TTC549 (cell line): ENCODE results near the gene IFTAP.
A peak's percentile ranks its signal among the peaks of the same experiment; 100 is the strongest.
"Not testable (repeated sequence)": the region's sequence is repeated elsewhere in the genome, so short reads cannot be mapped to it uniquely, and the experiment has no call there.

Experiments
- FAIRE-seq: peaks from 2 replicates; lab custom pipeline; 2012; peaks lifted over from hg19 to GRCh38; lab: Jason Lieb, UNC

IFTAP gene, protein sequence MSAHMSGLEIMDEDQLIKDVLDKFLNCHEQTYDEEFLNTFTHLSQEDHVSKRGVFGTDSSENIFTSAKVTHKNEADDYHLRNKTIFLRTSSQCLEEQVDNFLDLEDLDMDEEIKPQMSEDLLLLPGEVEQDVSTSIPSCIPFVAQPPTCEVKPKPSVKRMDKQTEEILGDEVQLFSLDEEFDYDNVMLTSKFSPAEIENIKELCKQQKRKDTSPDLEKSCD

DNA sequence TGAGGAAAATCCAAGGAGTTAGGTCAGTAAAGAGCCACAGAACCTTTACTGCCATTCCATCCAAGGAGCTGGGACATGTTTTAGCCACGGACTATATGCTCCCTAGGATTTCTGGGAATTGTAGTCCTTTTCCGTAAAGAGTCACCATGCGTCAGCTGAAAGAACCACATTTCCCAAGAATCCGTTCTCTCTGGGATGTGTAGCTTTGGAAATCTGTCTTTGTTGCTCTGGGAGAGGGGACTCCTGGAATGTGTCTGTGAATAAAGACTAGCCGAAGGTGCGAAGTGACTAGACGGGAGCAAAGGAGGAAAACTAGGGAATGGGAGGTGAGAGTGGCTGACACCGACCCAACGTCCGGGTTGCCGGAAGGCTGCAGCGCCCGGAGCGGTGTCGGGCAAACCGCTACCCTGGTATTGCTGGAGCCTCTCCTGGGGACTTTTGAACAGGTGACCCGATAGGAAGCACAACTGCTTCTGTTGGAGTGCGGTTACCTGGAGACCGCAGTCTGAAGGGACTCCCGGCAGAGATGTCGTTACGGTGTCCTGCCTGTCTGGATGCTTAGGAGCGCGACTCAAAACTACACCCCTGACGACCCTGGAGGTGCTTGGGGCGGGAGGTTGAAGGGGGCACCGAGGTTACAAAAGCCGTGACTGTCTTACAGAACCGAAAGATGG is at the start of gene IFTAP:
Gene IFTAP (plus strand): TSS at position 187 of the 674 bp plus-strand sequence. CDS start 15,602 bp downstream, outside the sequence.
- FAIRE-seq: peak; percentile 80

DNA sequence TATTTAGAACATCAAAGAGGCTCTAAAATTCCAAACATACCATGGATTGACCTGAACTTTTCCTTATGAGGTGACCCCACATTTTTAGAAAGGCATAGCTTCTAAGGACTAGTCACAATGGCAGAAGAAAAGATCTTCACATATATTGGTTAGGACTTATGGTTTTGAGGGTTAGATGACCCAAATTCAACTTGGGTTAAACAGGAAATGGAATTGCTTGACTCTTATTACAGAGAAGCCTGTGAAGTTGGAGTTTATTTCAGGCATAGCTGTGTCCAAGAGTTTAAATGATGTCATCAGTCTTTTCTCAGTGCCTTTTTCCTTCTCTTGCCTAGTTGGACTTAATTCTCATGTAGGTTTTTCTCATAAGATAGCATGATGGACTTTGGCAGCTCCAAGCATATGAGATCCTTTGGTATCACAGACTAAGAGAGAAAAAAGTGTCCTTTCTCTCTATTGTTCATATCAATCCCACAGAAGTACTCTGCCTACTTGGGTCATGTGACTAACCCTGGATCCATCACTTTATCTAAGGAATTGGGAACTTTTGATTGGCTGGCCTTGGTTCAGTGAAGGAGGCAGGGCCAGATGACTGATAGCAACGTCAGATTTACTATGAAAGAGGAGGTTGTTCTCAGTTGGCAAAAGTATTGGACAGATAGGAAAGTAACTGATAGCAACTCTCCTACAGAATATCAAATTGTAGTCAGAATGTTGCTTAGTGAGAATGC is 43.8 kb upstream of the IFTAP start:
- FAIRE-seq: no peak

GRCh38 chr11:36557390-36557789 is 36.9 kb upstream of the IFTAP start:
- FAIRE-seq: not testable (repeated sequence)

DNA sequence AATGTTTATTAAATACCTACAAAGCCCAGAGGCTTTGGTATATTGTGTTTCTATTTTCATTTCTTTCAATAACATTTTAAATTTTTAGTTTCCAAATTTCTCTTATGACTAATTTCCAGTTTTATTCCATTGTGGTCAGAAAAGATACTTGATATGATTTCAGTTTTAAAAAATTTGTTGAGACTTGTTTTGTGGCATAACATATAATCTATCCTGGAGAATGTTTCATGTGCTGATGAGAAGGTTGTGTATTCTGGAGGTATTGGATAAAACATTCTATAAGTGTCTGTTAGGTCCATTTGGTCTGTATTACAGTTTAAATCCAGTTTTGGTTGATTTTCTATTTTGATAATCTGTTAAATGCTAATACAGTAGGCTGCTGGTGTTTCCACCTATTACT is 36.3 kb upstream of the IFTAP start:
- FAIRE-seq: no peak

GRCh38 chr11:36558571-36559413 is 35.5 kb upstream of the IFTAP start:
- FAIRE-seq: no peak

- FAIRE-seq: peak; percentile 60
Measured at GRCh38 chr11:36564376-36565030, 29.8 kb upstream of the IFTAP start.

DNA sequence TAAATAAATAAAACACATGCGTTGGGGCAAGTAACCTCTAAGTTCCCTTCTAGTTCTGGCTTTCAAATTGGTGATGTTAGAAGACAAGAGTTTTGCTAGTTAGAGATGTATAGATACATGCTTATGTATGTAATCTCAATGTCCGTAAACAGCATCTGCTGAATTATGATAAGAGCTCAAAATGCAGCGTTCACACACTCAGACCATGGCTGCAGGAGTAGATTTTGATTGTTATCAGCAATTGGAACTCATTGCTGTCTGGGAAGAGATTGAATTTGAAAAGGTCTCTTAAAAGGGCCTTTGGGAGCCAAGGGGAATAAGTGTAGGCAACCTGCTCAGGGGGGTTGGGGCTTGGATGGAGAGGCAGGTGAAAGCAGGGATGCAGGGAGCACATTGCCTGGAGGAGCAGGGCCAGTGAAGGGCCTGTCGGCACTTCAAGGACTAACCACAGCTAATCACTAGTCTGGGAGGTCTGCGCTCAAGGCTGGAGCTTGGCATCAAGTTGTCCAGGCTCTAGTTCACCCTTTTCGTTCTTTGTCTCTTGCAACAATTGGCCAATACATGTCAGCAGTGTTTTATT is 29.2 kb upstream of the IFTAP start:
- no peak for FAIRE-seq

DNA sequence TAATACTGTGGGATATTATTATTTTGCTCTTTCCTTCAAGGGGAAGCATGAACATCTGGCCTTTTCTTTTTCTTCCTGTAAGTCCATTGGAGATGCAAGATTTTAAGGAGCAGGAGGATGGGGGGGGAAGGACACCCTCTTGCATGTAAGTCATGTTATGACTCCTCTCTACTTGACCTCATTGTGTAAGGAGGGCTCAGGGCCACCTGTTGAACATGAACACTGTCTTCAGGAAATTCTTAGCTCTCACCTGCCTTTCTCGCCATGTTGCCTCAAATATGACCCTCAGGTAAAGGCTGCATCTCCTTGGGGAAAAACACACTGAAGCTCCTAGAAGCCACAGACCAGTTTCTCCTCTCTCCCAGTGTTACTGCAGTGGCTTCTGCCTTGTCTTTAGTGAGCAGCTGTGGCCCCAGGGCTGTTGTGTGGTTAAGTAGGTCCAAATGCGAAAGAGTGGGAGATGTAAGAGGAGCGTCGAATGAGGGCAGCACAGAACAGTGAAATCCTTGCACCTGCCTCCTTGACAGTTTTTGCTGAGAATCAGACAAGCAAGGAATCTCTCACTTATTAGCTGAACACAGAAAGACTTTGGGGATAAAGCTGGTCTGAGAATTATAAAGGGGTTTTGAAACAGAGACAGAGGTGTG is 27.8 kb upstream of the IFTAP start:
- no peak for FAIRE-seq

DNA sequence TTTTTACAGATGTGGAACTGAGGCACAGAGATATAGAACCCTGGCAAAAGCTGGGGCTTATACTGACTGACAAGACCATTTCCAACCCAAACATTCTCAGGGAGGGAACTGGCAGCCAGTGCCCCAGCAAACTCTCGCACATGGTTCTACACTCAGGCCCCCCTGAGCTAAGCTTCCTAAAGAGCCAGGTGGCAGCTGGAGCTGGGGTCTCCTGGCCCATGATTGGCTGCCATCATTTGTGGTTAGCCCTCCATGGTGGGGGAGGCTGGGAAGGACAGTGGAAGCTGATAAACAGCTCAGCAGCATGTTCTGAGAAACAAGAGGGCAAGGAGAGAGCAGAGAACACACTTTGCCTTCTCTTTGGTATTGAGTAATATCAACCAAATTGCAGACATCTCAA is 26.6 kb upstream of the IFTAP start, which contains the start of gene RAG1:
Gene RAG1 (plus strand): TSS at position 314 of the 400 bp plus-strand sequence. CDS start 5,298 bp downstream, outside the sequence.
- FAIRE-seq: no peak

GRCh38 chr11:36569095-36569494 is 25.2 kb upstream of the IFTAP start:
- no peak for FAIRE-seq

DNA sequence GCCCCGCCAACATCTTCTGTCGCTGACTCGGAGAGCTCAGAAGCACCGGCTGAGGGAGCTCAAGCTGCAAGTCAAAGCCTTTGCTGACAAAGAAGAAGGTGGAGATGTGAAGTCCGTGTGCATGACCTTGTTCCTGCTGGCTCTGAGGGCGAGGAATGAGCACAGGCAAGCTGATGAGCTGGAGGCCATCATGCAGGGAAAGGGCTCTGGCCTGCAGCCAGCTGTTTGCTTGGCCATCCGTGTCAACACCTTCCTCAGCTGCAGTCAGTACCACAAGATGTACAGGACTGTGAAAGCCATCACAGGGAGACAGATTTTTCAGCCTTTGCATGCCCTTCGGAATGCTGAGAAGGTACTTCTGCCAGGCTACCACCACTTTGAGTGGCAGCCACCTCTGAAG is 19.8 kb upstream of the IFTAP start:
- no peak for FAIRE-seq

DNA sequence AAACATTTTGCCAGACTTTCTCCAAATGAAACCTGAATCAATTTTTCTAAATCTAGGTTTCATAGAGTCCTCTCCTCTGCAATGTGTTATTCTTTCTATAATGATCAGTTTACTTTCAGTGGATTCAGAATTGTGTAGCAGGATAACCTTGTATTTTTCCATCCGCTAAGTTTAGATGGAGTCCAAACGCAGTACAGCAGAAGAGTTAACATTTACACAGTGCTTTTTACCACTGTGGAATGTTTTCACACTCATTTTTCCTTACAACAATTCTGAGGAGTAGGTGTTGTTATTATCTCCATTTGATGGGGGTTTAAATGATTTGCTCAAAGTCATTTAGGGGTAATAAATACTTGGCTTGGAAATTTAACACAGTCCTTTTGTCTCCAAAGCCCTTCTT is 16.9 kb upstream of the IFTAP start:
- no peak for FAIRE-seq

DNA sequence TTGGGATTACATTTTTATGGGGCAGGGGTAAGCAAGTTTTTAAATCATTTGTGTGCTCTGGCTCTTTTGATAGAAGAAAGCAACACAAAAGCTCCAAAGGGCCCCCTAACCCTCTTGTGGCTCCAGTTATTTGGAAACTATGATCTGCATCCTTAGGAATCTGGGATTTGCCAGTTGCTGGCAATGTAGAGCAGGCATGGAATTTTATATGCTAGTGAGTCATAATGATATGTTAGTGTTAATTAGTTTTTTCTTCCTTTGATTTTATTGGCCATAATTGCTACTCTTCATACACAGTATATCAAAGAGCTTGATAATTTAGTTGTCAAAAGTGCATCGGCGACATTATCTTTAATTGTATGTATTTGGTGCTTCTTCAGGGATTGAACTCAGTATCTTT is 16.4 kb upstream of the IFTAP start:
- FAIRE-seq: no peak

- no peak for FAIRE-seq
Measured at GRCh38 chr11:36578458-36578857, 15.8 kb upstream of the IFTAP start.

GRCh38 chr11:36581536-36581935 is 12.8 kb upstream of the IFTAP start:
- no peak for FAIRE-seq

DNA sequence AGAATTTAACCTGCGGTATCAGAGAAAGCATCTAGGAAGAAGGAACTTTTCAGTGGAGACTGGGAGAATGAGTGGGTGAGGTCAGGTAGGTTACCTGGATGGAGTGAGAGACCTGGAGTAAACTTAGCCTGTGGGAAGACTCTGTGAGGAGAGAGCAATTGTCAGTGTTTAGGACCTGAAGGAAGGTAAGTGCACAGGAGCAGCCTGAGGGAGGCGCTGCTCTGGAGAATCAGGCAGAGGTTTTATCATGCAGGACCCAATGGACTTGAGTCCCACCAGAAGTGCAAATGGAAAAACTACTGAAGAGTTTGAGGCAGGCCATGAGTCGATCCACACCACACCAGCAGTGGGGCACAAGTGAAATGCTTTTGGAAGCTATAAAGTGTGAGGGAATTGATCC is 10.6 kb upstream of the IFTAP start:
- FAIRE-seq: no peak

- no peak for FAIRE-seq
Measured at GRCh38 chr11:36586543-36586942, 7.8 kb upstream of the IFTAP start.

- no peak for FAIRE-seq
Measured at GRCh38 chr11:36588099-36588498, 6.2 kb upstream of the IFTAP start.

- FAIRE-seq: no peak
Measured at GRCh38 chr11:36590513-36590912, 3.8 kb upstream of the IFTAP start.

GRCh38 chr11:36591433-36591832 is 2.9 kb upstream of the IFTAP start:
- no peak for FAIRE-seq

GRCh38 chr11:36596880-36597279 is 2.6 kb downstream of the IFTAP start:
- FAIRE-seq: no peak
